HG03025 (cell line): ENCODE data around the gene ACAP2.
A peak's percentile ranks its signal among the peaks of the same experiment; 100 is the strongest.
"Not testable (repeated sequence)": the region's sequence is repeated elsewhere in the genome, so short reads cannot be mapped to it uniquely, and the experiment has no call there.

Experiments used
- ATAC-seq: cut with Tn5 transposase; IDR thresholded peaks from one replicate; pipeline ENCODE4 v1.9.1; 2021; ENCODE audit warnings: mild to moderate bottlenecking, moderate library complexity; ENCODE audit not compliant: unreplicated experiment, low FRiP score

ACAP2 gene

DNA sequence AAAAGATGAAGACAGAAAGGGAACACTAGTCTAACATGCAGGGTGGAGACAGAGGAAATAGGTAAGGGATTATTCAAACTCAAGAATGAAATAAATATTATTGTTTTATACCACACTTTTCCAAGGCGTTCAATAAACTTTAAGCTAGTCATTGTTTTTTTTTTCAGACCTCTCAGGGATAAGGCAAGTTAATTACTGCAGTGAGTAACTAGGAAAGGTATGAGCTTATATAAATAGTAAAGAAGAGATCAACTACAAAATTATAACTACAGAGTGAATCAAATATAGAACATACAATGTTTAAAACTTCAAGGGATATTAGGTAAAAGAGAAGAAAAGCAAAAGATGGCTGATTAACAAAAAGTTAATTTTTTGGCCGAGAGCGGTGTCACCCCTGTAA lies 140.4 kb downstream of the ACAP2 start:
- ATAC-seq = no peak

DNA sequence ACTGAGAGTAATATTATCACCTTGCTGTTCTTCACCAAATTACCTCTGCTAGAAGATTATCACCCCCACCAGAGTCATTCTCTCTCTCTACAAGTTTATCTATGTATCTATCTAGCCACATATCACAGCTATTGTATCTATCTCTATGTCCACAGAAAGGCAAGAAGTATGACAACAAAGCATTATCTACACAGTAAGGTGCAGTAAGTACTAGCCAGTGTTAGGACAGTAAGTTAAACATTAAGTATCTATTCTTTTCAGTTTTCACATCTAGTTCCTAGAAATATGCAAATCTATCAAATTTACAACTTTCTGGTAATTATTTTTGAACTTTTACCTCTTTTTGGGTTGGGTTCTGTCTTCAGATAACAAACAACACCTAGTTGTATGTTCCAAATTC lies 145.4 kb downstream of the ACAP2 start:
- no peak for ATAC-seq

DNA sequence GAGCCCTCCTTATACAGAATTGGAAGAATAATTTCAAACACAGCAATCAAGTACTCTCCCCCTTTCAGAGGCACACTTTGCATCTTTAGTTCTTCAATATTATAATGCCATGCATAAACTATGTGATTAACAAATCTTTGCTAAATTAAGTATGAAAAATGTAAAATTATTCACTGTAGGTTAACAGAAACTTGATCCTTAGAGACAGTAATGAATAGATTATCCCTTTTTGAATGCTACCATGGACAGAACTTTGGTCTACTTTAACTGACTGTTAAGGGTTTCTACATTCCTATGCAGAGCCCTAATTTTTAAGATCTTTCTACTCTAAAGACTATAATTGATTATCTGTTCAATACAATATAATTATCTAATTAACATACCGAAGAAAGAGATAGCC lies 146.2 kb downstream of the ACAP2 start:
- no peak for ATAC-seq

DNA sequence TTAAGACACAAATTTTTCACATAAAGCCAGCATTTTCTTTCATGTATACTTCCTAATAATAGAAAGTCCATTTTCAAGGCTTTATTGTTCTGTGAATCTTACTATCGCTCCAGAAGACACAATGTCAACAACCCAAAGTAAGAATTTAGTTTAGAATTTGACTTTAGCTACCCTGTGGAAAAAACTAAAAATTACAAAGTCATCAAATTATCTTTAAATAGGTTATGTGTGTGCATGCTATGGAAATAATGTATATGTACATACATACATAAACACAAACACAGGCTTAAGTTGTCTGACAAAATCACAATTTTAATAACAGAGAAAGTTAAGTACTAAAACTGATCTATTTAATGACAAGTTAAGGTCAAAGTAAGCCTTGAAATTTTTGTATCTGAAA lies 151.7 kb downstream of the ACAP2 start:
- no peak for ATAC-seq

DNA sequence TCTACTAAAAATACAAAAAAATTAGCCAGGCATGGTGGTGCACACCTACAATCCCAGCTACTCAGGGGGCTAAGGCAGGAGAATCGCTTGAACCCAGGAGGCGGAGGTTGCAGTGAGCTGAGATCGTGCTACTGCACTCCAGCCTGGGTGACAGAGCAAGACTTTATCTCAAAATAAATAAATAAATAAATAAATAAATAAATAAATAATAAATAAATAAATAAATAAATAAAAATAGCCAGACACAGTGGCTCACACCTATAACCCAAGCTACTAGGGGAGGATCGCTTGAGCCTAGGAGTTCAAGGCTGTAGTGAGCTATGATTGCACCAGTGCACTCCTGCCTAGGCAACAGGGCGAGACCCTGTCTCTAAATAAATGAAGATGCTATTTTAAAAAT lies 152.2 kb downstream of the ACAP2 start:
- not testable (repeated sequence) for ATAC-seq

DNA sequence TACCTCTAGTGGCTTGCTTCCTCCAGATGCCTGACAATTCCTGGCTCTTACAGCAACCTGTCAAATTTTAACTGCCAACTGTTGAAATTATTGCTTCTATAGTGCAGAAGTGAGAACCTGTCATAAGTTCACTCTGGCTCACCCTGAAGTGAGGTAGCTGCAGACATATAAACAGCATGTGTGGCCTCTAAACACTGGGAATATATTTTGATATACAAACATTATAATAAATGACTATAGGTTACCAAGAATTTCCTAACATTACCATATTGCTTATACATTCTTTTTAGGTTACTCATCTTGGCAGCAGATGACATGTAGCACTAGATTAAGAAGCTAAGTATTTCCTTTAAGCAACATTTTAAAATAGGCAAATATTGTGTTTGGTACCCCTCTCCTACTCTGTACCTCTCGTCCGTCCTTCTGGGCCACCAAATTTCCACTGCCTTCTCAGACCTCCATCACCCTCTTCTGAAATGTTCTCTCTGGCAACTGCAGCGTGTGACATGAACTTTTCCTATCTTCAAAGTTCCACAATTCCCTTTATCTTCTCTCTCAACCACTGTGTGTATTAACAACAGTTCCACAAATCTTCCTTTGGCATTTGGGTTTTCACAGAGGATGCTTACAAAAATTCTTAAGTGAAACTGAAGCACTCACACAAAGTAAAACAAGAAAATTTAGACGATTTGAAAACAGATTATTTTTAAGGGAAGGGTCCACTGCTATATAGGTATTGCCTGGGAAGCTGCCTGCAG lies 156.5 kb downstream of the ACAP2 start:
- no peak for ATAC-seq

DNA sequence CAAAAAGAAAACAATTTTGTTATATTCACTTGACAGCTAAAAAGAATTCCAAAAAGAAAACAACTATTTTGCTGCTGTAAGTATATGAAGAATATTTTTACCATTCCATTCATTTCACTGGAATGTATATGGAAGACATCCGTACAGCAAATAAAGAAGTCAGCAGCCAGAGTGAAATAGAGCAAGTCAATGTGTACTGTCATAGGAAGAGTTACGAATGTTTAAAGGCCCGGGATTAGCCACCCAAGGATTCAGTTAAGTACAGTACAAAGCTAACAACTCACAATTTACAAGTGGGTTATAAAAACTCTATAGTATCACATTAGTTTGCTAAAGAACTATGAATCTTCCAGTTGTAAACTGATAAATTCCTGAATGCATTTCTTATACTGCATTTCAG lies 157.4 kb downstream of the ACAP2 start:
- ATAC-seq = no peak

DNA sequence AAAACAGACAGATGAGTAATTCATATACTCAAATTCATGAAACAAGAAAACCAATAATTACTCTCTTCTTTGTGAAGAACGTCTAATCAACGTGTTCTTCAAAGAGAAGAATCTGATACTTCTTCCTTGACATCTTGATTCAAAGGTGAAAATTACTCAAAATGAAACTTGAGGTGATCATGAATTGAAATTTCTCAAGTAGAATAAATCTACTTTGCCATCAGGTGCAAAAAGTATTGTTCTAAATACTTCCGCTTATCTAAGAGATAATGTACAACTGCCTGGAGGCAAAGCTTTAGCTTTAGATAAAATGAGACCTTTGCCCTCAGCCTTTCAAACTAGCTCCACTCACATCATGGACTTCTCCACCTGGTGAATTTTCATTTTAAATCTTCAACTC lies 158.0 kb downstream of the ACAP2 start:
- no peak for ATAC-seq

DNA sequence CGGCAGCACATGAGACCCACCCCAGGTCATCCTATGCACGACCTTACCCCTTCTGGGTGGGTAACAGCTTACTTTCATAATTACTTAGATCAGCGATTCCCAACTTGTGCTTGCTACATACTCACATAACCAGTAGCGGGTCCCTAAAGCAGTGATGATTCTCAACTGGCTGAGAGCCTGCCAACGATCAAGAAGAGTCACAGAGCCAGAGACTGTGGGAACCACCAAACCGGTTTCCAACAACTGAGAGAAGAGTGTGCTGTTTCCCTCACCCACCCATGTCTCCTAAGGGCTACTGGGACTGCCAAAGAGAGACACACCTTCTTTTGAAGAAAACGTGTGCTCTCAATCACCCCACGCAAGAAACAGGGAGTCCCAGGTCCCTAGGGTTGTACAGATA lies 159.9 kb downstream of the ACAP2 start:
- ATAC-seq = no peak

DNA sequence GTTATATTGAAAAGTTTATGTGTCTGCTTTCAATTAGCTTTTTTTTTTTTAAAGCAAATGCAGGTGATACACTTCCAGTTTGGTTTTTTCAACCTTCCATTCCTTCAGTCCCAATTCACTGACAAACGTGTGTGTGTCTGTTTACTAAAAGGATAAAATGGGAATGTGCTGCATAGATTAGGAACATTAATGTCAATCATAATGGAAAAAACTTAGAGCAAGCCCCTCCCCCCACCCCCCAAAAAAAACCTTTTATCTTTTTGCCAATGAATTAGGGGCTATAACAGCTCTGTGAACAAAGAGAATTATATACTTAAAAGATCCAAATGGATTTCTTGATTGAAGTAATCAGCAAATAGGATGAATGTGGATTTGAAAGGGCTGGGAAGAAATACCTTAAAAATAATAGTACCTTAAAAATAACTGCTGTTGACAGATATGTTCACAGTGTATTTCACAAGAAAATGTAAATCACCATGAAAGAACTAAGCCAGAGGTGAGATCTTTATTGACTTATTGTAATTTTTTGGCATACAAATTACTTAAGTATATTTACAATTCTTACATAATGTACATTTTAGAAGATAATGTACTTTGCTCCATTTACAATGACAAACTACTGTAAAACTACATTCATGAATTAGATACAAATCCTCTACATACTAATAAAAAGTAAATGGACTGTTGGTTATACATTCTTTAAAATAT lies 168.4 kb downstream of the ACAP2 start:
- no peak for ATAC-seq

DNA sequence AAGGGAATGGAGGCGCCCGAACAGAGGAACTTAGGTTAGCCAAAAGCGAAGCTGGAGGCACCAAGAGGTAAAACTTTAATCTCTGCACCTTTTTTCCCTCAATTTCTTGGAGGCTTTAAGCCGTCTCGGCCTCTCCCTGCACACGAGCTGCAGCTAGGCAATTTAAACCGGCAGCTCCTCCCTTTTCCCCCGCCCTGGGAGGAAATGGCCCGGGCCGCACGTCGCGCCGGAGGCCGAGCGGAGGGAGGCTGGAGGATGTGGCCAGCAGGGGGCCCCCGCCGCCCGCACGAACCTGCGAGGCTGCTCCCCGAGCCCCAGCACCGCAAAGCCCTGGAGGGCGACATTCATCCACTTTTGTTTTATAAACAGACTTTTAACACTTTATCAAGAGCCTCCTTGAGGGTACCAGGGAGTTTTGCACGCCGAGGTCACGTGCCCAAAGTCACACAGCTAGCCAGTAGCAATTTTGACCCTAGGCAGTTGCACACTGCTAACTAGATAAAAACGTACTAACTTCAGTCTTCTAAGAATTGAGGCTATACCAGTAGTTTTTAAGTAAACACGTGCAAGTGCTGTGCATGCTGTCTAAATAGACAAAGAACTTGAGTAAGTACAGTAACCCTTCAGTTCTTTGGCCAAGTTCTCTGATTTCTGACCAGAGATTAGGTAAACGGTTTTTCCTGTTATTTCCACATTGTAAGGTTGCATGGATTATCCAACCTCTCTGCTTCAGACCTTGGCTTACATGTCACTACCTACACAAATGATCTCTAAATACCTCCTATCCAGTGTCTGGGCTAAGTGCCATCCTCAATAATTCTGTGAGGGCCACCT lies 171.2 kb downstream of the ACAP2 start:
- peak; percentile 63 for ATAC-seq

DNA sequence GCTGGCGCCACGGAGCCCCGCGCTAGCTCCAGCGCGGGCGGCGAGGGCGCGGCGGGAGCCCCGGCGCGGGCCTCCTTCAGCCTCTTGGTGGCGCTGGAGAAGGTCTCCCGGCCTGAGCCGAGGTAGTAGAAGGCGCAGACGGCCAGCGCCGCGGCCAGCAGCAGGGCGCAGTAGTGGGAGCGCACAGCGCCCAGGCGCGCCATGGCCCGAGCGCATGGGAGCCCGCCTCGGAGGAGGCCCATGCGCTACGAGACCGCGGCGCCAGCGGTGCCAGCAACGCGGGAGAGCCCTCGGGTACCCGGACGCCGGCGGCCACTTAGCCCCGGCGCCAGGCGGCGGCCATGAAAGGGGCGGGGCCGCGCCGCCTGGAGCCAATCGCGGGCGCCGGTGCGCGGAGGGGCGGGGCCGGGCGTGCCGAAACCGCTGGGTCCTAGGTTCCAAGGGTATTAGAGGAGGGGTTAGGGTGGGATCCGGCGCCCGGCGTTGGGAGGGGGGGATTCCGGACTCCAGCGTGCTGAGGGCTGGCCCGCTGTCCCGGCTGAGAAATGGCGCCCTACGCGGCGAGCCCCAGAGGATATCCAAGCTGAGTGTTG lies 171.9 kb downstream of the ACAP2 start, which contains the start of gene XXYLT1:
Gene XXYLT1, minus strand, starts transcription at position 343 of the 593 bp plus-strand sequence. Its CDS starts 101 bp downstream, at position 242.
- peak; percentile 81 for ATAC-seq

DNA sequence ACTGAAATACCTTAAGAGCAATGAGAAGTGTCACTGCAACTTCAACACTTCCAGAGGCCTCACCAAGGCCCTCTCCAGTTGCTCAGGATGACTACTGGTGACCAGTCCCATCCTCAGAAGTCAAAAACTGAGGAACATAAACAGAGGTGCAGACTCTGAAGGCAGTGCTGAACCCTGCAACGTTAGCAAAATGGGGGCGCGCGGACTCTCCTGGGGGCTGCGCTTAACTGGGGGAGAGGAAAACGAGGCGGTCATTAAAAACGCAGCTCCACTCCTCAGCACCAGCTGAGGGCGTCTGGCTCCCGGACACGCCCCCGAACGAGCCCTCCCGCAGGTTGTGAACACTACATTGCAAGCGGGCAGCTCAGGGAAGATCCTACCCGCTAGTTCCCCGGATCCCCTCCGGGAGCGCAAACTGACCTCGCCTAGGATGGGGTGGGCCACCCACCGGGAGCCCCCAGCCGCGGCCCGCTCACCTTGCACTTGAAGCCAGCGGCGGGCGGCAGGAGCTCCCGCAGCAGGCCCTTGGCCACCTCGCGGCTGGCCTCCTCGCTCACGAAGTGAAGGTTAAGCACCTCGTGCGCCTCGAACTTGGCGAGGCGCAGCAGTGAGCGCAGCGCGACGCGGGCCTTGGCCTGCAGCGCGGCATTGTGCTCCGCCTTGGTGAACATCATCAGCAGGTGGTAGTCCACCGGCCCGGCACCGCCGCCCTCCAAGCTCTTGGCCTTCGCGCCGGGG lies 172.6 kb downstream of the ACAP2 start:
- peak; percentile 7 for ATAC-seq

DNA sequence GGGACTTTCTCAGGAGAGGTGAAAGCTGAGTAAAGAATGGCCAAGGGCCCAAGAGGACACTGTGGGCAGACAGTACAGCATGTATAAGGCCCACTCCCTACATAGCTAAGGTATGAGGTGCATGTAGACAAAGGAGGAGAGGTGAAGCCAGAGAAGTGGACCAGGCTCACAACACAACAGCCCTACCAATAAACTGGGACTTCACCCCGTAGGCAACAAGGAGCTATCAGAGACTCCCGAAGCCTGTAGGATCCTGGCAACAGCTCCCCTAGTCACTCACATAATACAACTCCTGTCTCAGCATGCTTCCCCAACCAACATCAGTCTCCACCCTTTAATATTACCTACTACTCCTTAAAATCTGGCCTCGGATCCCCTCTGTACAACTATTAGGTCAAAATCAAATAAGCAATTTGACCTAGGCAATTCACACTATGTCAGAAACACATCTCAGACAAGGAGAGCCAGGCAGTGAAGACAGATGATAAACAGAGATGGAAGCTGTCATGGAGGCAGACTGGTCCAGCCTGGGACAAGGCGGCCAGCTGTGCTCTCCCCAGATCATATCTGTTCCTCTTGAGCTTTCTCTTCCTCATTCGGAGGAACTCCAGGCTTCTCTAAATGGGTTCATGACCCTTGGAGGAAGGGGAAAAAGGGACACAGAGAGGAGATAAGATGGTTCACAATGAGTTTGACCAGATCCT lies 173.3 kb downstream of the ACAP2 start:
- ATAC-seq = no peak

DNA sequence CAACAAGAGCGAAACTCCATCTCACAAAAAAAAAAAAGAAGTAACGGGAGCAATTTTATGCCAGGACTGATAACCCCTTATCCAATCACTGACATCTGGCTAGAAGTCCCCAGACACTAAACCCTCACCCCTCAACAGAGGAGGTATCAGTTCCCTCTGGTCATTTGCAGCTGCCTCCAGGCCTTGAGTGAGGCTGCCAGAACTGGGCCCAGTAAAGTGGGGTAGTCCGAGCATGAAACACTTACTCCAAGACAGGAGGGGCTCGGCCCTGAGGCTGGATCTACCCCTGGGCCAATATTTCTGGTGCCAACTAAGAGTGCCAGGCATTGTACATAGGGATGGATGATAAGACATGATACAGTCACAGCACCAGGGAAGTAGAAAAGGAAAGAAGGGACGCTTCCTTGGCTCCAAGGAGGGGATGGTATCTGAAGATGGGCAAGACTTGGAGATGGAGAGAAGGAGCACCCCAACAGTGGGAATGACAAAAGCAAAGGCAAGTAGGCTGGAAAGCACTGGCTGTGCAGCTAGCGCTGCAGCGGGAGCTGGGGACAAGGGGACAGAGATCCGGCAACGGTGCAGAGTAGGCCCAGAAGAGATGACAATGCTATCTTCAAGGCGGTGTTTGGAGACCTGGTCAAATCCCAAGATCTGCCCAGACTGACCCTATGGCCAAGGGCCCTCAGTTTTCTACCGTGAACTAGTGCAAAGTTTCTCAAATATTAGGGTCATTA lies 174.1 kb downstream of the ACAP2 start:
- no peak for ATAC-seq

DNA sequence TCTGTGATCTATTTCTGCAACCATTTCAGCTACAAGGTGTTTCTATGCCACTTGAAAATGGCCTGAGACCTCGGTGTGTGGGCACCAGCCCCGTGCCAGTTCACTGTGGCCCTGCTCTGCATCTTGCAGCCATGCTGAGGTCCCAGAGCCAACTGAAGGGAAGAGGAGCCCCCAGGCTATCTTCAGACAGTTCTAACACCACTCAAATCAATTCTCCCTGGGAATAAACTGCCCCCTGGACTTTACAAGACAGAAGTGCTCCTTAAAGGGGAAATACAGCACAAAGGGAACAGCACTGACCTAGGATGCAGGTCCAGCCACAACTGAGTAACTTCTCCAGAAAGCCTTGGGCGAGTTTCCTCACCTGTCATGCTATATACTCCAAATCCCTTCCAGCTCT lies 175.7 kb downstream of the ACAP2 start:
- no peak for ATAC-seq

DNA sequence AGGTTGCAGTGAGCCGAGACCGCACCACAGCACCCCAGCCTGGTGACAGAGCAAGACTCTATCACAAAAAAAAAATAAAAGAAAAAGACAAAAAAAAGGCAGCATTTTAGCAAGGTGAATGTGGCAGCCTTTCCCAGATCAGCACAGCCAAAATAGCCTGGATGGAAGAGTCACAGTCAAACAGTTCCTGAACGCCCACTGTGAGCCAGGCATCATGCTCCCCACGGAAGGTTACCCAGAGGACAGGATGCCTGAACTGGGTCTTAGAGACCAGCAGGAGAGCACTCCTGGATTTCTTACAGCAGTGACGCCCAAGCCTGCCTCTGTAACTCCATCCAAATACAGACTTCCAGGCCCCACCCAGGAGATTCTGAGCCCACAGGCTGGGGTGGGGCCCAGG lies 176.4 kb downstream of the ACAP2 start:
- no peak for ATAC-seq

DNA sequence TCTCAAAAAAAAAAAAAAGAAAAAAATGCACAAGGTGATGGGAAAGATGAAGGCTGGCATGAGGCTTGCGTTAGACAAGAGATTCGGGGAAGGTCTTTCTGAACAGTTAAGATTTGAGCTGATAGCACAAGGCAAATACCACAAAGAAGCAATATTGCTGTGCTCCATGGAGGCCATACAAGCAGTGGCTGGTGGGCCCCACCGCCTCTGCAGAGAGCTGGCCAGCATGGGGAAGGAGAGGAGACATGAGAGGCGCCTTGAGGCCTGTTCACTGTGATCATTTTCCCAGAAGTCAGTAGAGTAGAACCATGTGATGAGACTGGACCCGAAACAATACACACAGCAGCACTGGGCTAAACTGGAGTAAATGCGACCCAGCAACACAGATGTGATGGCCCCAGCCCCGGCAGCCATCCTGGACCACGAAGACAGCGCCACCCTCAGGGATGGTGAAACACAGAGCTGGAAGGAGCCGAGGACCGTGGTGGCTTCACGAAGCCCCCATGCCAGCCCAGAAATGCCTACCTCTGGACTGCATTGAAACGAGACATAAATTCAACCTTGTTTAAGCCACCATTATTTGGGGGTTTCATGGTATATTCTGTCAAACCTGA lies 177.3 kb downstream of the ACAP2 start:
- no peak for ATAC-seq
